Mesenchymal stem cell (in vitro differentiated cells and primary cell): Measurements from ENCODE around the gene GLCE.

Experiments
- DNase-seq: peaks from one replicate; pipeline ENCODE4 v3.0.0-alpha.2; 2013
- H2AFZ ChIP-seq: one replicate; pipeline ENCODE4 v1.6.1; 2013; ENCODE audit warnings: low read depth, mild to moderate bottlenecking, control low read depth, inconsistent platforms, low read length, moderate library complexity
- H2AK5ac ChIP-seq: 2 replicates; pipeline ENCODE4 v1.6.1; 2013; ENCODE audit warnings: low read length, moderate library complexity, mild to moderate bottlenecking, inconsistent platforms; ENCODE audit not compliant: severe bottlenecking
- H2BK120ac ChIP-seq: one replicate; pipeline ENCODE4 v1.6.1; 2013; ENCODE audit warnings: low read depth, mild to moderate bottlenecking, inconsistent platforms, low read length, moderate library complexity
- H2BK12ac ChIP-seq, 2 experiments: one replicate each; pipeline ENCODE4 v1.6.1; 2013; ENCODE audit warnings: inconsistent platforms in 2 of 2, low read length in 2 of 2, mild to moderate bottlenecking in 2 of 2, moderate library complexity in 2 of 2, control low read depth in 1 of 2
- H2BK15ac ChIP-seq: one replicate; pipeline ENCODE4 v1.6.1; 2013; ENCODE audit warnings: mild to moderate bottlenecking, low read depth, inconsistent platforms; ENCODE audit not compliant: poor library complexity, severe bottlenecking
- H2BK5ac ChIP-seq: 2 replicates; pipeline ENCODE4 v1.6.1; 2013; ENCODE audit warnings: low read depth, mild to moderate bottlenecking, low read length, control low read depth, inconsistent platforms; ENCODE audit not compliant: poor library complexity, severe bottlenecking
- H3K14ac ChIP-seq, 2 experiments: one replicate each; pipeline ENCODE4 v1.6.1; 2013; ENCODE audit warnings: inconsistent platforms in 2 of 2, low read length in 2 of 2, control low read depth in 1 of 2, mild to moderate bottlenecking in 1 of 2, moderate library complexity in 1 of 2
- H3K18ac ChIP-seq, 2 experiments: one replicate each; pipeline ENCODE4 v1.6.1; 2013; ENCODE audit warnings: inconsistent platforms in 2 of 2, low read length in 2 of 2, control low read depth in 1 of 2, low read depth in 1 of 2, mild to moderate bottlenecking in 1 of 2
- H3K23ac ChIP-seq, 2 experiments: one replicate each; pipeline ENCODE4 v1.6.1; 2013; ENCODE audit warnings: inconsistent platforms in 2 of 2, low read length in 2 of 2, mild to moderate bottlenecking in 2 of 2, moderate library complexity in 2 of 2, control low read depth in 1 of 2
- H3K27ac ChIP-seq: 2 replicates; pipeline ENCODE4 v1.5.1; 2013; ENCODE audit warnings: mild to moderate bottlenecking, moderate library complexity, low read length, control low read depth, inconsistent platforms; ENCODE audit not compliant: poor library complexity, severe bottlenecking
- H3K27me3 ChIP-seq, 2 experiments: 2 replicates each; pipeline versions ENCODE4 v1.6.1 to v1.7.0; 2013; ENCODE audit warnings: low read length in 2 of 2, mild to moderate bottlenecking in 2 of 2, moderate library complexity in 2 of 2, control low read depth in 1 of 2, inconsistent platforms in 1 of 2; ENCODE audit not compliant: control insufficient read depth in 1 of 2, insufficient read depth in 1 of 2
- H3K36me3 ChIP-seq, 2 experiments: 2 replicates each; pipeline versions ENCODE4 v1.6.1 to v1.7.0; 2013; ENCODE audit warnings: low read length in 2 of 2, control low read depth in 1 of 2, inconsistent platforms in 1 of 2, low read depth in 1 of 2, mild to moderate bottlenecking in 1 of 2; ENCODE audit not compliant: insufficient read depth in 2 of 2, control insufficient read depth in 1 of 2
- H3K4ac ChIP-seq, 2 experiments: one replicate each; pipeline ENCODE4 v1.6.1; 2013; ENCODE audit warnings: inconsistent platforms in 2 of 2, low read length in 2 of 2, mild to moderate bottlenecking in 2 of 2, moderate library complexity in 2 of 2, control low read depth in 1 of 2, low read depth in 1 of 2
- H3K4me1 ChIP-seq: 2 replicates; pipeline ENCODE4 v1.6.1; 2013; ENCODE audit warnings: low read depth, low read length, control low read depth; ENCODE audit not compliant: control insufficient read depth, insufficient read depth
- H3K4me2 ChIP-seq: 2 replicates; pipeline ENCODE4 v1.6.1; 2013; ENCODE audit warnings: low read length, mild to moderate bottlenecking, inconsistent platforms; ENCODE audit not compliant: poor library complexity, severe bottlenecking
- H3K4me3 ChIP-seq, 2 experiments: 2 replicates each; pipeline versions ENCODE4 v1.5.1 to v1.7.0; 2013; ENCODE audit warnings: low read length in 2 of 2, mild to moderate bottlenecking in 2 of 2, control low read depth in 1 of 2, low read depth in 1 of 2; ENCODE audit not compliant: insufficient read depth in 1 of 2
- H3K79me1 ChIP-seq: replicated peaks from 2 replicates; pipeline ENCODE4 v1.6.1; 2013; ENCODE audit warnings: mild to moderate bottlenecking, control low read depth, low read length, inconsistent platforms; ENCODE audit not compliant: poor library complexity, severe bottlenecking
- H3K9ac ChIP-seq: 2 replicates; pipeline ENCODE4 v1.7.0; 2013; ENCODE audit warnings: mild to moderate bottlenecking, low read length, moderate library complexity
- H3K9me3 ChIP-seq: 2 replicates; pipeline ENCODE4 v1.7.0; 2013; ENCODE audit warnings: mild to moderate bottlenecking, low read length; ENCODE audit not compliant: control insufficient read depth
- H4K8ac ChIP-seq: one replicate; pipeline ENCODE4 v1.6.1; 2013; ENCODE audit warnings: inconsistent platforms, mild to moderate bottlenecking, low read length, moderate library complexity
- H4K91ac ChIP-seq: one replicate; pipeline ENCODE4 v1.6.1; 2013; ENCODE audit warnings: mild to moderate bottlenecking, low read length, inconsistent platforms
- WGBS: methylation state at CpG from one replicate; pipeline ENCODE4 v1.1.7; 2013; ENCODE audit warnings: mixed read lengths; 5-methylcytosine and 5-hydroxymethylcytosine counted together

Gene GLCE

DNA sequence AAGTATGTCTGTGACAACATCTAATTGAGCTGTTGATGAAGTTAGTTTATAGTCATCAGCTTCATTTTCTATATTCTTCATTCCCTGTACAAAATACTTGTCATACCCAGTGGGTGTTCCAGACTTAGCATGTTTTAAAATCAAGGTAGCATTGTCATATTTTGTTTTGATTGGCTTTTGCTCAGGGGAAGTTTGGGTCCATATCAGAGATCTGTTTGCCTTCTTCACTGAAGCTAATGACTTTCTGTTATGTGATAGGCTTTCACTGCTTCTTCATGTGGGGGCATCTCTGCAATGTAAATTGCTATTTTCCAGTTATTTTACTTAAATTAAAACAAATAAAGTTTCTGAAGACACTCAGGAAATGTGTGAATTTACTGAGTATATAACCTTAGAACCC lies 15.1 kb downstream of the GLCE start:
- Histone ChIP-seq H3K4me3 (no peak overlapping the region), H3K14ac (no peak overlapping the region), H3K27ac (no peak overlapping the region), H2BK5ac (no peak overlapping the region), H2AK5ac (no peak overlapping the region), H3K4me1 (no peaks in the 10 kb centered on the region), H2BK15ac (no peak overlapping the region), H3K79me1 (peaks cover 1% of the 10 kb centered on the region), H2BK120ac (no peak overlapping the region), H3K9ac (no peak overlapping the region), H3K4me2 (no peak overlapping the region), H3K36me3 (no peaks in the 10 kb centered on the region), H2BK12ac (no peak overlapping the region), H3K18ac (no peak overlapping the region), H2AFZ (no peak overlapping the region), H3K23ac (no peak overlapping the region), H3K27me3 (no peaks in the 10 kb centered on the region), H3K9me3 (no peaks in the 10 kb centered on the region), H4K91ac (no peak overlapping the region), H4K8ac (no peak overlapping the region), H3K4ac (no peak overlapping the region)
- DNase-seq = no peak

- Histone ChIP-seq H3K9me3 (no peaks in the 10 kb centered on the region), H2BK15ac (no peak overlapping the region), H2AFZ (no peak overlapping the region), H3K4me1 (no peaks in the 10 kb centered on the region), H3K27ac (no peak overlapping the region), H2BK120ac (no peak overlapping the region), H3K27me3 (no peaks in the 10 kb centered on the region), H3K23ac (no peak overlapping the region), H3K14ac (no peak overlapping the region), H3K18ac (no peak overlapping the region), H2BK5ac (no peak overlapping the region), H3K4me3 (no peak overlapping the region), H3K9ac (no peak overlapping the region), H3K79me1 (peaks cover 14% of the 10 kb centered on the region), H2AK5ac (no peak overlapping the region), H2BK12ac (no peak overlapping the region), H3K4me2 (no peak overlapping the region), H3K4ac (no peak overlapping the region), H3K36me3 (no peaks in the 10 kb centered on the region), H4K91ac (no peak overlapping the region), H4K8ac (no peak overlapping the region)
- DNase-seq = no peak
These were observed 21.0 kb downstream of the GLCE start for GRCh38 chr15:69181424-69181823.

DNA sequence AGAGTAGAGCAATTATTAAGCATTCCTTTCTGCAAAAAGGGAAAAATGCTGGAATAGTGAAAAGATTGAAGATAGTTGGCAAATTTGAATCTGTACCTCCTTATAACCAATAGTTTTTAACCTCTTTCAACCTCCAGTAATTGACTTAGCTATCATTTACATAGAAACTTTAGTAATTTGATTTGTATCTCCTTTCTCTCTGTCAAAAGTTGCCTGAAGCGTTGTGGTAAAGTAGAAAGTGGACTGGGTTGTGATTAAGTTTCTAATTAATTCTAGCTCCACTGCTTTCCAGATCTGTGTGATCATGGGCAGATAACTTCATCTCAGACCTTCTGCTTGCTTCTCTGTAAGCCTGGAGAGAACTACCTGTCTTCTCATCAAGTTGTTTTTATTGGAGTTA lies 24.8 kb downstream of the GLCE start:
- no peak overlapping the region for H4K8ac ChIP-seq
- H3K4me2 ChIP-seq = no peak overlapping the region
- DNase-seq = no peak
- no peak overlapping the region for H3K14ac ChIP-seq
- no peak overlapping the region for H2AK5ac ChIP-seq
- no peak overlapping the region for H2BK120ac ChIP-seq
- H2BK5ac ChIP-seq = no peak overlapping the region
- no peaks in the 10 kb centered on the region for H3K36me3 ChIP-seq
- H3K4me1 ChIP-seq = no peaks in the 10 kb centered on the region
- H3K79me1 ChIP-seq = peaks cover 13% of the 10 kb centered on the region
- no peaks in the 10 kb centered on the region for H3K27me3 ChIP-seq
- H3K9ac ChIP-seq = no peak overlapping the region
- H2BK15ac ChIP-seq = no peak overlapping the region
- H3K4ac ChIP-seq = no peak overlapping the region
- no peak overlapping the region for H2AFZ ChIP-seq
- no peak overlapping the region for H3K27ac ChIP-seq
- H3K4me3 ChIP-seq = no peak overlapping the region
- H3K18ac ChIP-seq = no peak overlapping the region
- no peak overlapping the region for H3K23ac ChIP-seq
- H2BK12ac ChIP-seq = no peak overlapping the region
- no CpG with 5 or more reads among the region's 1 CpG for WGBS
- no peak overlapping the region for H4K91ac ChIP-seq
- no peaks in the 10 kb centered on the region for H3K9me3 ChIP-seq

DNA sequence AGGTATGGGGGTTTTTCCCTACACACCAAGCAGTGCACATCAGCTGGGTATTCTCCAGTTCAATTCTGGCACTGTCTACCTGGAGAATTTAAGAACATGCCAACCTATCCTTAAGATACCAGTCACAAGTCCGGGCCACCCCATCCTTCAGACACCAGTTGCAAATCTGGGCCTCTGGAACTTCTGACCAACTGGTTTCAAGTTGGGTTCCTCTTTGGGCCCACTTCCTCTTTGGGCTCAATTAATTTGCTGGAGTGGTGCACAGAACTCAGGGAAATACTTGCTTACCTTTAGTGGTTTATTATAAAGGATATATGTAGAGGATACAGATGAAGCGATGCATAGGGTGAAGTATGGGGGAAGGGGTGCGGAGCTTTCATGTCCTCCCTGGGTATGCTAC lies 25.3 kb downstream of the GLCE start:
- Histone ChIP-seq H3K27me3 (no peaks in the 10 kb centered on the region), H3K4me1 (no peaks in the 10 kb centered on the region), H3K4me3 (no peak overlapping the region), H3K4me2 (no peak overlapping the region), H3K23ac (no peak overlapping the region), H4K91ac (no peak overlapping the region), H2BK120ac (no peak overlapping the region), H2BK12ac (no peak overlapping the region), H3K36me3 (no peaks in the 10 kb centered on the region), H3K4ac (no peak overlapping the region), H3K79me1 (peaks cover 13% of the 10 kb centered on the region), H2AK5ac (no peak overlapping the region), H3K18ac (no peak overlapping the region), H2BK15ac (no peak overlapping the region), H4K8ac (no peak overlapping the region), H2AFZ (no peak overlapping the region), H3K14ac (no peak overlapping the region), H3K9ac (no peak overlapping the region), H3K9me3 (peaks cover 3% of the 10 kb centered on the region), H3K27ac (no peak overlapping the region), H2BK5ac (no peak overlapping the region)
- WGBS = 100% methylated on average over 3 of the region's 3 CpGs
- DNase-seq = no peak
